OCI-LY3 (cell line): ENCODE measurements around the gene OR1S1.
"Not testable (repeated sequence)": the region's sequence is repeated elsewhere in the genome, so short reads cannot be mapped to it uniquely, and the experiment has no call there.

Source experiments
- H2AFZ ChIP-seq: fragments of 200-600, 300-600 bp; shearing (Covaris generic); 2 replicates; pipeline ENCODE4 v1.6.0; 2014; ENCODE audit warnings: antibody characterized with exemption, low read depth, low read length
- H3K27ac ChIP-seq: fragments of 200-600, 300-600 bp; sonication (generic); 2 replicates; pipeline ENCODE4 v1.5.1; 2014; ENCODE audit warnings: mild to moderate bottlenecking, low read length, moderate library complexity, mixed read lengths
- H3K27me3 ChIP-seq: fragments of 200-600, 300-600 bp; sonication (generic); 2 replicates; pipeline ENCODE4 v1.6.1; 2014; ENCODE audit warnings: low read depth, low read length, mixed read lengths
- H3K36me3 ChIP-seq: fragments of 200-600, 300-600 bp; sonication (generic); replicated peaks from 2 replicates; pipeline ENCODE3; 2014; ENCODE audit warnings: low read depth, low read length, mixed read lengths
- H3K4me1 ChIP-seq: fragments of 300-600, 200-600 bp; sonication (generic); 2 replicates; pipeline ENCODE4 v1.6.1; 2014; ENCODE audit warnings: low read length, mixed read lengths
- H3K4me2 ChIP-seq: fragments of 200-600, 300-600 bp; sonication (generic); 2 replicates; pipeline ENCODE4 v1.6.1; 2014; ENCODE audit warnings: low read length, mixed read lengths
- H3K4me3 ChIP-seq: fragments of 300-600, 200-600 bp; sonication (generic); 2 replicates; pipeline ENCODE4 v1.5.1; 2014; ENCODE audit warnings: antibody characterized with exemption, mild to moderate bottlenecking, low read length, moderate library complexity
- H3K79me2 ChIP-seq: fragments of 300-600, 200-600 bp; shearing (Covaris generic); 2 replicates; pipeline ENCODE4 v1.6.1; 2014; ENCODE audit warnings: mild to moderate bottlenecking, low read length, mixed read lengths
- H3K9ac ChIP-seq: fragments of 300-600, 200-600 bp; shearing (Covaris generic); 2 replicates; pipeline ENCODE4 v1.6.0; 2014; ENCODE audit warnings: mild to moderate bottlenecking, low read length, moderate library complexity
- H3K9me3 ChIP-seq: fragments of 200-600, 300-600 bp; shearing (Covaris generic); 2 replicates; pipeline ENCODE4 v1.6.1; 2014; ENCODE audit warnings: low read length, mixed read lengths; ENCODE audit not compliant: insufficient read depth
- H4K20me1 ChIP-seq: fragments of 200-600, 300-600 bp; sonication (generic); 2 replicates; pipeline ENCODE4 v1.6.1; 2016; ENCODE audit warnings: low read length, mixed read lengths; ENCODE audit not compliant: insufficient read depth
- CTCF ChIP-seq: fragments of 200-600, 300-600 bp; sonication (generic); IDR thresholded peaks from 2 replicates; pipeline ENCODE4 v1.5.1; 2014; ENCODE audit warnings: antibody characterized with exemption, low read length, low read depth
- EZH2phosphoT487 ChIP-seq: fragments of 200-600 bp; shearing (Covaris generic); IDR thresholded peaks from 2 replicates; pipeline ENCODE4 v1.6.1; 2018; ENCODE audit warnings: antibody characterized with exemption, mixed run types, low read depth

The OR1S1 gene

GRCh38 chr11:58212420-58212819 lies at the start of gene OR1S1:
Gene OR1S1, plus strand, starts transcription at chr11:58212720.
- not testable (repeated sequence) for H3K27ac ChIP-seq, H2AFZ ChIP-seq, H3K9ac ChIP-seq, H3K9me3 ChIP-seq, H3K79me2 ChIP-seq, H3K36me3 ChIP-seq, H3K4me1 ChIP-seq, H4K20me1 ChIP-seq, H3K27me3 ChIP-seq, H3K4me2 ChIP-seq, H3K4me3 ChIP-seq

GRCh38 chr11:58164389-58164788 lies 48.1 kb upstream of the OR1S1 start:
- Histone ChIP-seq H3K4me1 (no peaks in the 10 kb centered on the region; the same call in 1 of the 2 replicates), H4K20me1 (no peaks in the 10 kb centered on the region), H3K9me3 (no peaks in the 10 kb centered on the region), H3K36me3 (no peaks in the 10 kb centered on the region), H3K9ac (no peak overlapping the region), H3K4me3 (no peak overlapping the region), H3K4me2 (no peak overlapping the region), H3K27me3 (0 out of 2 replicates have a peak, but pooled peaks cover 4% of the 10 kb centered on the region), H3K27ac (no peak overlapping the region), H3K79me2 (no peaks in the 10 kb centered on the region), H2AFZ (no peak overlapping the region)
- TF ChIP-seq EZH2phosphoT487 (no peak), CTCF (no peak)

GRCh38 chr11:58164990-58165389 lies 47.5 kb upstream of the OR1S1 start:
- no peaks in the 10 kb centered on the region for H3K9me3 ChIP-seq
- H3K79me2 ChIP-seq, result no peaks in the 10 kb centered on the region
- H3K36me3 ChIP-seq, result no peaks in the 10 kb centered on the region
- H4K20me1 ChIP-seq, result no peaks in the 10 kb centered on the region
- no peak overlapping the region for H3K4me2 ChIP-seq
- 0 out of 2 replicates have a peak, but pooled peaks cover 4% of the 10 kb centered on the region for H3K27me3 ChIP-seq
- H3K4me1 ChIP-seq, result no peaks in the 10 kb centered on the region
- H3K9ac ChIP-seq, result no peak overlapping the region
- no peak overlapping the region for H3K4me3 ChIP-seq
- H3K27ac ChIP-seq, result no peak overlapping the region
- TF ChIP-seq CTCF (no peak), EZH2phosphoT487 (no peak)
- no peak overlapping the region for H2AFZ ChIP-seq

GRCh38 chr11:58165504-58166106 lies 46.9 kb upstream of the OR1S1 start:
- no peaks in the 10 kb centered on the region for H3K9me3 ChIP-seq
- no peak overlapping the region for H2AFZ ChIP-seq
- no peaks in the 10 kb centered on the region for H3K4me1 ChIP-seq
- no peaks in the 10 kb centered on the region for H3K36me3 ChIP-seq
- no peaks in the 10 kb centered on the region for H4K20me1 ChIP-seq
- no peak overlapping the region for H3K27ac ChIP-seq
- no peak overlapping the region for H3K9ac ChIP-seq
- 0 out of 2 replicates have a peak, but pooled peaks cover 4% of the 10 kb centered on the region for H3K27me3 ChIP-seq
- no peaks in the 10 kb centered on the region for H3K79me2 ChIP-seq
- no peak overlapping the region for H3K4me2 ChIP-seq
- TF ChIP-seq CTCF (no peak), EZH2phosphoT487 (no peak)
- H3K4me3 ChIP-seq, result no peak overlapping the region
